Erythroblast (primary cell): Measurements from ENCODE around the gene AFF3.

Experiments used
- GATA1 ChIP-seq: IDR thresholded peaks from 2 replicates; pipeline ENCODE4 v1.6.1; 2011; ENCODE audit warnings: low read depth, mild to moderate bottlenecking, control low read depth, low read length, moderate library complexity
- POLR2A ChIP-seq: IDR thresholded peaks from 2 replicates; pipeline ENCODE4 v1.6.1; 2011; ENCODE audit warnings: mild to moderate bottlenecking, low read length

GRCh38 chr2:99682275-99683060, 459.9 kb downstream of the AFF3 start:
- no peak for TF ChIP-seq POLR2A
- no peak for TF ChIP-seq GATA1
